HG03521 (cell line): Measurements from ENCODE around the gene COG5.
"Not testable (repeated sequence)": the region's sequence is repeated elsewhere in the genome, so short reads cannot be mapped to it uniquely, and the experiment has no call there.

Source experiments
- ATAC-seq: cut with Tn5 transposase; IDR thresholded peaks from one replicate; pipeline ENCODE4 v1.9.1; 2021; ENCODE audit warnings: mild to moderate bottlenecking, moderate library complexity; ENCODE audit not compliant: unreplicated experiment

Gene COG5

GRCh38 chr7:107167483-107168232, 396.1 kb downstream of the COG5 start:
- ATAC-seq = no peak

GRCh38 chr7:107166736-107167426, 396.8 kb downstream of the COG5 start:
- ATAC-seq = no peak

GRCh38 chr7:107165341-107165740, 398.4 kb downstream of the COG5 start:
- no peak for ATAC-seq

- ATAC-seq = no peak
Measured at GRCh38 chr7:107164092-107164491, 399.6 kb downstream of the COG5 start.

GRCh38 chr7:107162475-107162874, 401.2 kb downstream of the COG5 start:
- no peak for ATAC-seq

- no peak for ATAC-seq
Measured at GRCh38 chr7:107161415-107161814, 402.3 kb downstream of the COG5 start.

- ATAC-seq = no peak
Measured at GRCh38 chr7:107160389-107160788, 403.3 kb downstream of the COG5 start.

- no peak for ATAC-seq
Measured at GRCh38 chr7:107158028-107158427, 405.7 kb downstream of the COG5 start.

GRCh38 chr7:107157091-107157490, 406.6 kb downstream of the COG5 start:
- ATAC-seq = no peak

GRCh38 chr7:107155726-107156125, 408.0 kb downstream of the COG5 start:
- not testable (repeated sequence) for ATAC-seq

- no peak for ATAC-seq
Measured at GRCh38 chr7:107154826-107155225, 408.9 kb downstream of the COG5 start.

GRCh38 chr7:107152011-107152410, 411.7 kb downstream of the COG5 start:
- ATAC-seq = no peak
